ENCODE results near the gene CCDC106. TPM values are rescaled to one million over a fixed set of nuclear protein-coding genes. Genes with fewer than 3 reads are reported as not detected.

Gene CCDC106
- polyA plus RNA-seq, 1 donor: 19.3 TPM

- no peak for DNase-seq
Observed at GRCh38 chr19:55683449-55684261, 35.6 kb downstream of the CCDC106 start.

GRCh38 chr19:55684946-55685681, 37.1 kb downstream of the CCDC106 start:
- no peak for DNase-seq

- DNase-seq: no peak
Observed at GRCh38 chr19:55685776-55686175, 37.8 kb downstream of the CCDC106 start.

GRCh38 chr19:55686311-55687050, 38.5 kb downstream of the CCDC106 start:
- DNase-seq: no peak

GRCh38 chr19:55687281-55688201, 39.5 kb downstream of the CCDC106 start:
- DNase-seq: no peak

- no peak for DNase-seq
Observed at GRCh38 chr19:55688422-55689218, 40.6 kb downstream of the CCDC106 start.

GRCh38 chr19:55689411-55690108, 41.5 kb downstream of the CCDC106 start:
- no peak for DNase-seq

GRCh38 chr19:55690109-55690768, 42.2 kb downstream of the CCDC106 start:
- no peak for DNase-seq

GRCh38 chr19:55690769-55691545, 42.9 kb downstream of the CCDC106 start:
- DNase-seq: no peak

GRCh38 chr19:55691561-55692481, 43.8 kb downstream of the CCDC106 start:
- no peak for DNase-seq

- DNase-seq: no peak
Observed at GRCh38 chr19:55692681-55693081, 44.7 kb downstream of the CCDC106 start.

GRCh38 chr19:55693336-55693974, 45.4 kb downstream of the CCDC106 start:
- no peak for DNase-seq

- no peak for DNase-seq
Observed at GRCh38 chr19:55694241-55694655, 46.2 kb downstream of the CCDC106 start.

- no peak for DNase-seq
Observed at GRCh38 chr19:55694656-55695491, 46.9 kb downstream of the CCDC106 start.

- no peak for DNase-seq
Observed at GRCh38 chr19:55695511-55696290, 47.7 kb downstream of the CCDC106 start.

All from left kidney (tissue), 2 donors.